Umbilical cord (tissue), 2 donors: ENCODE data around the gene NRDC. TPM values are rescaled to one million over a fixed set of nuclear protein-coding genes. Genes with fewer than 3 reads are reported as not detected.
"Not testable (repeated sequence)": the region's sequence is repeated elsewhere in the genome, so short reads cannot be mapped to it uniquely, and the experiment has no call there.

Experiments used
- DNase-seq: peaks from one replicate; pipeline ENCODE4 v3.0.0-alpha.2; 2015; ENCODE audit warnings: low spot score
- total RNA-seq: library from RNA; depleted of rRNA; stranded (reverse); fragments of >200 nt; gene quantifications from one replicate; pipeline ENCODE4 v1.2.3, GENCODE V29; 2014; ENCODE audit warnings: low replicate concordance; ENCODE audit not compliant: insufficient read depth

The NRDC gene
- total RNA-seq, 1 donor from 2014 or later: 109 TPM

DNA sequence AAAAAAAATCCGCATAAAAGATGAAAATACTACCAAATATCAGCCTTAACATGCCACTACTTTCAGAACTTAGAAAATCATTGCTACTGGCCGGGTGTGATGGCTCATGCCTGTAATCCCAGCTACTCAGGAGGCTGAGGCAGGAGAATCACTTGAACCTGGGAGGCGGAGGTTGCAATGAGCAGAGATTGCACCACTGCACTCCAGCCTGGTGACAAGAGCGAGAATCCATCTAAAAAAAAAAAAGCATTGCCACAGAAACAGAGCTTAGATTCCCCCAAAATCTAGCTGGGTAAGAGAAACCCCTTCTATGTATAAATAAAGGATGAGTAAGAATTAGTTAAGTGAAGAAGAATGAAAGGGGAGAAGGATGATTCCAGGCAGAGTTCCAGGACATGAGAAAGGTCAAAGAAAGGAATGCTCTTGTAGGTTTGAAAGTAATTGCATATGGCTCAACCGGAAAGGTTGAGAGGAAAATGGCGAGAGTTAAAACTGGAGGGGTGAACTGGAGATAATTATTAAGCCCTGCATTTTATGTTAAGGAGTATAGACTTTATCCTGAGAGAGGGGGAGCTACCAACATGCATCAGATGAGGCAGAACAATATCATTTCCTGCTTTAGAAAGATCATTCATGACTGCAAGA is 19.7 kb upstream of the NRDC start:
- no peak for DNase-seq

GRCh38 chr1:51897699-51898031 is 19.1 kb upstream of the NRDC start:
- DNase-seq: peak; percentile 27

- DNase-seq: not testable (repeated sequence)
These were observed 16.2 kb upstream of the NRDC start for GRCh38 chr1:51894748-51895147.

DNA sequence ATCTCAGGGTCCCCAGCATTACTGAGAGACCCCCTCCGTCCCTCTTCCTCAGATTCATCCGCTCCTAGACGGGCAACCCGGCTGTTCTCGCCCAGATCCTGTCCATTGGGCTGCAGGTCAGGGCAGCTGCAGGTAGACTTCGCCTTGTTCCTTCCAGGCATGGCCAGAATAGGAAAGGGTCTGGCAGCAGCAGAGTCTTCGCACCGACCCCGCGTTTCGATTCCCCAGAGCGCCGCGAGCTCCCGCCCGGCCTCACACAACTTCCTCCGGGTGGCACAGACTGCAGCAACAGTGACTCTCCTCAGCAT is 265 bp downstream of the NRDC start:
- no peak for DNase-seq

GRCh38 chr1:51877434-51878307 is 856 bp downstream of the NRDC start:
- peak; percentile 29 for DNase-seq

DNA sequence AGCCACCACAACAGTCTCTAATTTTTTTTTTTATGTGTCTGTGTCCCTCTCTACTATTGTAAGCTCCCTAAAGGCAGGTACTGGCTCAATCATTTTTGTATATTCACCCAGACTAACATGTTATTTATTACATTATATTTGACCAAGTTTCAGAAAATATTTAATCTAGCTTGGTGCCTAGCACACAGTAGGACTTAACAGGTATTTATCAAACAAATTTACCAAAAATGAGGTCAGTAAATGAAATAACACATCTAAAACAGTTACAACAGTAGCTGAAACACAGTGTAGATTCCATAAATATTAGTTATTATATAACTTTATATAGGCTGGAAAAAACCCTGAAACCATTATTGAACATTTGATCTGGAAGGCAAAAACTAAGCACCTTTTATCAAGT is 2.7 kb downstream of the NRDC start:
- no peak for DNase-seq

DNA sequence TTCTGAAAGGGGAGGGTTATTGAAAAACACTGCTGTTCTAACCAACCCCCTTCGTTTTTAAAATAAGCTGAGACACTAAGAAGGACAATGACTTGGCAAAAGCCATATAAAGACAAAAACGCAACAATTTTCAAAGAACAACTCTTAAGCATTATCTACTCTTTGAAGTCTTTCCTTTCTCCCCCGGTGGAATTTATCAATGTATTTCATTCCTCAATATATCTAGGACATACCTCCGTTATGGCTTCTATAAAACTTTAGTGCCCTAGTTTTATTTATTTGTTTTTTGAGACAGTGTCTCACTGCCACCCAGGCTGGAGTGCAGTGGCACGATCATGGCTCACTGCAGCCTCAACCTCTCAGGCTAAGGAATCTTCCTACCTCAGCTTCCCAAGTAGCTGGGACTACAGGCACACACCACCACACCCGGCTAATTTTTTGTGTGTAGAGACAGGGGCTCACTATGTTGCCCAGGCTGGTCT is 3.2 kb downstream of the NRDC start:
- DNase-seq: no peak

DNA sequence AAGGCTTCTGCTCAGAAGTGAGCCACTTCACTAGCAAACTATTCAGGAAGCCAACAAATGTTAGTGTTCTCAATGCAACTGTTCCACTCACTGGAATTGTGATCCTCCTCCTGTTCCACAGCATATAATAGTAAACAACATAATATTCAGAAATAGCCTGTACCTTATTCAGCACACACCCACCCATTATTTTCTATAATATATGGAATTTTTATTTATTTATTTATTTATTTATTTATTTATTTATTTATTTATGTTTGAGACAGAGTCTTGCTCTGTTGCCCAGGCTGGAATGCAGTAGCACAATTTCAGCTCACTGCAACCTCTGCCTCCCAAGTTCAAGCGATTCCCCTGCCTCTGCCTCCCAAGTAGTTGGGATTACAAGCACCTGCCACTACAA is 5.3 kb downstream of the NRDC start:
- not testable (repeated sequence) for DNase-seq

- no peak for DNase-seq
These were observed 7.1 kb downstream of the NRDC start for GRCh38 chr1:51871351-51871975.

- no peak for DNase-seq
These were observed 7.8 kb downstream of the NRDC start for GRCh38 chr1:51870603-51871350.

- DNase-seq: no peak
These were observed 10.9 kb downstream of the NRDC start for GRCh38 chr1:51867479-51868232.

DNA sequence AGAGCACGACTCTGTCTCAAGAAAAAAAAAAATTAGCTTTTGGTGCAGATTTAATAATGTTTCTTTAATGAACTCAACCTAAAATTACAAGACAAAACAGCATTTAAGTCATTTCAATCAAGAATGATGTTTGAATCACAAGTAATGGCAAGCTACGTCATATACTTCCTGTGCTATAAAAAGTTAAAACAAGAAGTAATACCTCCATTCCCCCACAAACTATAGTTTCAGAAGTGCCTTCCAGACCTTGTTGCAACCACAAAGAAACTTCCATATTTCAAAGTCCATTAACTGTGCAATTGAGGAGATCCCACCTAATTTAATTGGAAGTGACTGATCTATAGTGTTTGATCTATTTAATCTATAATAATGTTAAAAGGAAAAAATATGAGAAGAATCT is 15.1 kb downstream of the NRDC start:
- no peak for DNase-seq

- no peak for DNase-seq
These were observed 16.9 kb downstream of the NRDC start for GRCh38 chr1:51861669-51862068.

GRCh38 chr1:51859735-51860134 is 18.8 kb downstream of the NRDC start:
- no peak for DNase-seq

DNA sequence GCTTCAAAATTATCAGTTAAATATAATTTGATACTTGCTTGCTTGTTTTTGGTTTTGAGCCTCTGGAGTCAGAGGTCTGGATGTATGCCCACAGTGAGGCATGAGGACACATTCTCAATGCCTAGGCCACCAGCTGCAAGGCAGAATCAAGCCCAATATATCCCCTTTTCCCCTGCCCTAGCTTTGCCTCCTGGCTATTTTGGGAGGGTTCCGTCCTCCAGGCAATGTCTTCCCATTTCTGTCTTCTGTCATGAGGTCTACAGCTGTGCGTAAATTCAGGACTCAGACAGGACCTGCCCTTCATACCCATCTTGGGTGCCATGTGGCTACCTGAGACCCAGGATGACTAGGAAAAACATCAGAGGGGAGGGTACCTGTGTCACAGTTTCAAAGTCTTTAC is 19.2 kb downstream of the NRDC start:
- no peak for DNase-seq

DNA sequence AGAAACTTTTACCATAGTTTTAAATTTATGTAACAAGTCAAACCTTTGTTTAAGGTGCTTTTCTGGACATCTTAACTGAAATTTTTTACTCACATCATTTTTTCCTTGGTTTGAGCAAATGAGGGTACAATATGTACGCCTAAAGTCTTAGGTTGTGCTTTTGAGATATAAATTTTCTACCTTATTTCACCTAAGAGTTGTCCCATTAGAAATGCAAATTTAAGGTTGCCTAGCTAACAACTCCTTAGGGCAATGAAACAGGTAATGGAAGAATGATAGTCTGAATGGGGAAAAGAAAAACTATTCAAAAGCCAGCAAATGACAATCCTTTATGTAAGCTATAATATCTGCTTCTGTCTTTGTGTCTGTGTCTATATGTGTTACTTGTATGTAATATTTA is 19.6 kb downstream of the NRDC start:
- DNase-seq: no peak

DNA sequence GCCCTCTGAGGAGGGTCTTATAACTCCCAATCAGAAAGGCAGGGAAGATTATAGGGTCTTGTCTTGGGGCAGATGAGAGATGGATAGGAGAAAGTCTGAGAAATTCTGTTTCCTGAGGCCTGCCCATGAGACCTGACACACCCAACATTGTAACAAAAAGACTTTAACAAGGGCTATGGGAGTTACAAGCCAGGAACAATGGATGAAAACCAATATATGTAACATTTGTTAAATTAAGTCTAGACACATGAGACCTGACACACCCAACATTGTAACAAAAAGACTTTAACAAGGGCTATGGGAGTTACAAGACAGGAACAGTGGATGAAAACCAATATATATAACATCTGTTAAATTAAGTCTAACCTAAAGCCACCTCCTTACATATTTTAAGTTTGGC is 21.8 kb downstream of the NRDC start:
- no peak for DNase-seq

DNA sequence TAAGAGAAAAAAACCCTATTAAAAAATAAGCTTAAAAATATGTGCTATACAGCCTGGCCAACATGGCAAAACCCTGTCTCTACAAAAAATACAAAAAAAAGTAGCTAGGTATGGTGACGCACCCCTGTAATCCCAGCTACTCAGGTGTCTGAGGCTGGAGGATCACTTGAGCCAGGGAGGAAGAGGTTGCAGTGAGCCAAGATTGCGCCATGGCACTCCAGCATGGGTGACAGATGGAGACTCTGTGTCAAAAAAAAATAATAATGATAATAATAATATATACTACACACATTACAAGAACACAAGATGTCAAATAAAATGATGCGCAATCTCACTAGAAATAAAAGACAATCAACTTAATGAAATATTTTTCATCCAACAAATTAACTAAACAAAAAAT is 22.9 kb downstream of the NRDC start:
- no peak for DNase-seq

- no peak for DNase-seq
These were observed 25.2 kb downstream of the NRDC start for GRCh38 chr1:51853360-51853759.

- DNase-seq: no peak
These were observed 26.6 kb downstream of the NRDC start for GRCh38 chr1:51851882-51852396.
